T-helper 1 cell (primary cell): ENCODE data around the gene FERMT3.

Experiments
- DNase-seq, 5 donors: peaks; one replicate each; pipeline ENCODE4 v3.0.0-alpha.2; 2012 to 2020

The FERMT3 gene

DNA sequence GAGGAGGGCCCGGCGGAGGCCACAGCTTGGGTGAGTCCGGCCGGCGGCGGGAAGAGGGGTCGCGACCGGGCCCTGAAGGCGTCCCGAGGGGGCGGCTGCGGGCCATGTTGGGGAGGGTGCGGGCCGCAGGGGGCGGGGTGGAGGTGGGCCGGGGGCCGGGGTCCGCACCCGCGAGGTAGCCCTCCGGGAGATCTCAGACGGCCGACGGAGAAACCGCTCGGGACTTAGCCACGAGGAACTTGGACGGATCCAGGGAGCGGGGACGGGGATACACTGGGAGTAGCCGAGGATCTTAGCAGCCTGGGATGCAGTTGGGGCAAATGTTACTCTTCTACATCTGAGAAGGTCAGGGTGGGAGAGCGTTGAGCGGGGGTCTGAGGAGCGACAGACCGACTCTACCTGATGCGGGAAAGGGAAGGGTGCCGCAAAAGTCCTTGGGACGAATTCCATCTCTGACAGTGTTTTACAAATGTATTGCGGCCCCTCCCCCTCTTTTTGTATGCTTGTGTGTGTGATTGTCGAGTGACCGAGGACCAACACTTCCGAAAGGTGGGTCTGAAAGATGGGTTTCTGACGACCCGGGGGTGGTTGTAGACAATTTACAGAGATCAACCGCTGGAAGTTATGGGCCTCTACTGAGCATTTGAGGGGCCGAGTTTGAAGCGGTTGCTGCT, 19.9 kb upstream of the FERMT3 start:
- DNase-seq, result peak in 1 of 5 donors; percentile 74

DNA sequence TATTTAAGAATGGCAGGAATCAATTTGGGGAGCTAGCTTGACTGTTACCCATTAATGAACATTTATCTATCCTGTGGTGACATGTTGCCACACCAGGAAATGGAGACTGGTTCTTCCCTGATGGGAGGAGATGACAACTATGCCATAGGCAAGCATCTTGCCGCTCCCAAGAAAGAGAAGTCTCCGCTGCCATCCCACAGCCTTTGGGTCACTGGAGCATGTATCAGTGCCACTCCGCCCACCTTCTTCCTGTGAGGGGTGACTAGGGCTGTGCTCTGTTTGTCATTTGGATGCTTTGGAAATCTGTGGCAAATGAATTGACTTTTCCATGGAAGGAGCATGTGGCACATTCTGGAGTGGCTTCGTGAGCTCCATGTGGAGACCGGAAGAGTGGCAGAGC, 14.1 kb upstream of the FERMT3 start:
- DNase-seq, result no peak

DNA sequence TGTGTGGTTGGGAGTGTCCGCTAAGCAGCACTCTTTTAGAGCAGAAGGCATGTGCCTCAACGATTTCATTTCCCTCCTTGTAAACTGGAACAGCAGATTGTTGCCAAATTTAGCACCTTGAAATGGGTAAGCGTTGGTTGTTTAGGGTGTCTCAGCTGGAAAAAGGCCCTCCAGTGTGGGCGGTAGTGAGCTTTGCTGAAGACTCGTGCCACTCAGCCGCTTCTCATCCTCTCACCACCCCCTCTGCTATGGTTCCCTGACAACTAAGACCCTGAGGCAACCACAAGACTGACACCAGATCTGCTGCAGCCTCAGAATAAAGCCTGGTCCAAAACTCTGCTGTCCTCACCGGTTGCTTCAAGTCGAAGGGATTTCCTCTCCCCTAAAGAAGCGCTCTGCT, 9.9 kb upstream of the FERMT3 start:
- DNase-seq, result no peak

DNA sequence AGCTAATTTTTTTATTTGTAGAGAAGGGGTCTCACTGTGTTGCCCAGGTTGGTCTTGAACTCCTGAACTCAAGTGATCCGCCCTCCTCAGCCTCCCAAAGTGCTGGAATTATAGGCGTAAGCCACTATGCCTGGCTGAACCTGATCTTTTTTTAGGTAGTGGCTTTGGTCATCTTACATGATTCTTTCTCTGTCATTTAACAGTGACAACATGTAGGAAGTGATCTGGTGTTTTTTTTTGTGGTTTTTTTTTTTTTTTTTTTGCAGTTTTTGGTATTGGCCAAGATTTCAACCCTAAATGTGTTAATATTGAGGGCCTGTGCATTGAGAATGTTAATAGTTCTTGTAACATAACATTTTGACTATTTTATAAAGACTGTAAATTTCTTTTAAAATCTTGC, 8.0 kb upstream of the FERMT3 start:
- DNase-seq, result no peak

DNA sequence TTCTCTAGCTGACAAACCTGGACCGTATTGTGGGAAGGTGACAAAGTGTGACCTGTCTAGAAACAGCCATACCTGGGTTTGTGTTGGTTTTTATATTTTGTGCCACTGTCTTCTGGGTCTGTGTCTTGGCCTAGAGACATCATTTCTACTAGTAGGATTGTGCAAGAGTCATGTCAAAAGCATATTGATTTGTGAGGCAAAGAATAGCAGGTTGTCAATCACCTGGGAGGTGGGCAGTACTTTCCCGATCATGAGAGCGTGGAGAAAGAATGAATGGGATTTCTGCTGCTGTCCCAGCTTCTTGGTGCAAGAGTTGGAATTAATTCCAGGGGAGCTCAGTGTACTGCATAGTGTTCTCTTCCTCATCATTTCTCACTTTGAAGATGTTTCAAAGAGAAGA, 5.0 kb upstream of the FERMT3 start:
- DNase-seq, result no peak

DNA sequence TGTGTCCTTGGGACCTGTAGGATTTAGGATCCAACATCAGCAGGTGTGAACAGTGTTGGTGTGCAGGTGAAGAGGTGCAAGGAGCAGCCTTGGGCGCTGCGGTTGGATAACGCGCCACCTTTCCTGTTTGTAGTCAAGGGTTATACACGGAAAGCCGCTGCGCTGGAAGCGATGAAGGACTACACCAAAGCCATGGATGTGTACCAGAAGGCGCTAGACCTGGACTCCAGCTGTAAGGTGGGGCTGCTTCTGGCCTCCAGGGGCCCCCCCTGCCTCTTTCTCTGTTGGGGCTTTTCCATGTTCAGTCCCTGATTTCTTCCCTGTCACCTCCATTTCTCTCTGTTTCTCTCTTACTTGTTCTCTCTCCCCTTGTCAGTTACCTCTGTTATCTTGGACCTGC, 3.5 kb upstream of the FERMT3 start:
- DNase-seq, result no peak

DNA sequence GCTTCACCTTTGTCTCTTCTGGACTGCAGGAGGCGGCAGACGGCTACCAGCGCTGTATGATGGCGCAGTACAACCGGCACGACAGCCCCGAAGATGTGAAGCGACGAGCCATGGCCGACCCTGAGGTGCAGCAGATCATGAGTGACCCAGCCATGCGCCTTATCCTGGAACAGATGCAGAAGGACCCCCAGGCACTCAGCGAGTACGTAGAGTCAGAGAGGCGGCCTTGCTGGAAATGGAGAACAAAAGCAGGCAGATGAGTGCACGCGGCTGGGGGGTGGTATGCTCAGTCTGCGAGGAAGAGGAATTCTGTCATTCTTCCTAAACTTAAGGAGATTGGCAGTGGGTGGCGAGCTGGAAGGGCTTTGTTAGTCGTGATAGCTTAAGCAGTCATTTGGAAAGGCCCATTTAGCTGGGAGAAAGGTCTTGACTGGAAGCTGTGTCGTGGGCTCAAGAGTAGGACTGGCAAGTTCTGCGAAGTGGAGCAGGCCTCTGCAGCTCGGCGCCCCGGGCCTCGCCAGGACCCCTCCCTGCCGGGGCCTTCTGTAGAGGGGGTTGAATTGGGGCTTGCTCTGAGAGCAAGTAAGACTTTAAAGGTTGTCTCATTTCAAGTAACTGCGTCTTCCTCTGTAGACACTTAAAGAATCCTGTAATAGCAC, 3.0 kb upstream of the FERMT3 start:
- DNase-seq, result no peak

DNA sequence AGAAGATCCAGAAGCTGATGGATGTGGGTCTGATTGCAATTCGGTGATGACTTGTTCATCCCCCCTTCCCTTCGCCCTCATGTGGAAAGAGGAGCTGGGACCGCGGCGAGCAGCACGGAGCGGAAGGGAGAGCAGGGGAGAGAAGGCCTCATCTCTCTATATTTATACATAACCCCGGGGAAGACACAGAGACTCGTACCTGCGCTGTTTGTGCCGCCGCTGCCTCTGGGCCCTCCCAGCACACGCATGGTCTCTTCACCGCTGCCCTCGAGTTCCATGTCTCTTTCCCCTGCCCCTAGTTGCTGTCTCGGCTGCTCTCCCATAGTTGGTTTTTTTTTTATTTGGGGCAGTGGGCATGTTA, 2.5 kb upstream of the FERMT3 start:
- DNase-seq, result no peak

DNA sequence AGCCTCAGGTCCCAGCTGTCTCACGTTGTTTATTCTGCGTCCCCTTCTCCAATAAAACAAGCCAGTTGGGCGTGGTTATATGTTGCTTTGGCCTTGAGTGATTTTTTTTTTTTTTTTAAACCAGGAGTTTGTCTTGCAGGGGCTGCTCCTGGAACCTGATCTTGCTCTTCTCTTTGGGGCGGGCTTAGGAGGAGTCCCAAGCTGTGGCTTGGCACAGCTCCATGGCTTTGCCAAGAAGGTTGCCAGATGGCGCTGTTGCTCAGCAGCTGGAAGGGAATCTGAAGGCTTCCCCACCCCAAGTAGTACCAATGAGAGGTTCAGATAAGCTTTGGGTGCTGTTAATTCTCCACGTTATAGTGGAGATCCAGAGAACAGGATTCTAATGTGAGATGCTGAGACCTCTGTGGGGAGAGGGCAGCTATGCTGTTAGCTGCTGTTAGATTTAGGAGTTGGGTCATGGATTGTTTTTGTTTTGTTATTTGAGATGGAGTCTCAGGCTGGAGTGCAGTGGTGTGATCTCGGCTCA, 2.0 kb upstream of the FERMT3 start:
- DNase-seq, result peak; percentile 64 to 83 (median 81)

DNA sequence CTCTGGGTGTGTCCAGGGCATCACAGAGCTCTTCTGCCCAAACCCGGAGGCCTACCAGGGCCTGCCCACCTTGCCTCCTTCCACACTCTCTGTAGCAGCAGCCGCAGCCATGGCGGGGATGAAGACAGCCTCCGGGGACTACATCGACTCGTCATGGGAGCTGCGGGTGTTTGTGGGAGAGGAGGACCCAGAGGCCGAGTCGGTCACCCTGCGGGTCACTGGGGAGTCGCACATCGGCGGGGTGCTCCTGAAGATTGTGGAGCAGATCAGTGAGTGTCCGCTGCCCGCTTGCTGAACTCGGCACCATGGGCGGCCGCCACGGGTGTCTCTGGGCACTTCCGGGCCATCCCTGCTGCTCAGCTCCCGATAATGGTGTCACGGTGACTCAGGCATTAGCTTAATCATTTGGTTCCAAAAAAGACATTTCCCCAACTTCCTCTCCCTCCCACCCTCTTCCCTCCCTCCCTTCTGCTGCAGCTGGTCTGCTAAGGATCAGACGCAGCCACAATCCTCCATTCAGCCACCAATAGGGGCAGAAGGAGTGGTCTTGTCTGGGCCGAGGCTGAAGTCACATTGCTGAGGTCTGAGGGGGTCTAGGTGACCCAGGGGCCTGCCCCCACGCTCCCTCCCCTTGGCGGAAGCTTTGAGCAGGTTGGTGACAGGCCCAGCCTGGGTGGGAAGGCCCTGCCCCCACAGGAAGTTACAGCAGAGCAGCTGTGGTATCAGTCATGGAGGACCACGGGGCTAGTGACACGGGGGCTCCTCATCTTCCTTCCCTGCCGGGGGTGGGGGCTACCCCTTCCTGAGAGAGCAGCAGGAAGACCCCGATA, 950 bp downstream of the FERMT3 start:
- peak; percentile 39 to 89 (median 51) for DNase-seq

DNA sequence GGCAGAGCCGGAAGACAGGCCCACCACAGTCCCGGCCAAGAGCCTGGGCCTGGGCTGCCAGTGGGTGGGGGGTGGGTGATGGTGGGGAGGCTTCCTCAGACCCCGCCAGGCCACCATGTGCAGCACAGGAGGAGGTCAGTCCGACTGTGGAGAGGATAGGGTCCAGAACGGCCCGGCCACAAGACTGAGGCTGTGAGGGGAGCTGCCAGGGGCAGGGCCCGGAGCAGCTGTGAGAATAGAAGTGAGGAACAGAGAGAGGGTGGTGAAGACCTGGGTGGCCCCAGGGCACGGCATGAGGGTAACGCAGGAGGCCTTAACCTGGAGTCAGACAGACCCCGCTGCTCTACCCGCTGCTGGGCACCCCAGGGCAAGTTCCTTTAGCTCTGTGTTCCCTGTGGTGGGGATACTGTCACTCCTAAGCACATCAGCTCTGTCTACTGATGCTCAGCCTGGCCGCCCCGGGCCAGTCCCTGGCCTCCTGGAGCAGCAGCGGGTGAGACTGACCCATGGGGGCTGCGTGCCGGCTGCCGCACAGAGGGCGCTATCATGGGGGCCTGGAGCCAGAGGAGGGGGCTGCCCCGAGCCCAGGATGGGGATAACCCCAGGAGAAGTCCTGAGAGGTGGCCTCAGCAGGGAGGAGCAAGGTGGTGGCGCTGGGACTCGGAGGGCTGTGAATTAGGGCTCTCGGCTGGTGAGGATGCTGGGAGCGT, 1.7 kb downstream of the FERMT3 start:
- DNase-seq, result no peak

DNA sequence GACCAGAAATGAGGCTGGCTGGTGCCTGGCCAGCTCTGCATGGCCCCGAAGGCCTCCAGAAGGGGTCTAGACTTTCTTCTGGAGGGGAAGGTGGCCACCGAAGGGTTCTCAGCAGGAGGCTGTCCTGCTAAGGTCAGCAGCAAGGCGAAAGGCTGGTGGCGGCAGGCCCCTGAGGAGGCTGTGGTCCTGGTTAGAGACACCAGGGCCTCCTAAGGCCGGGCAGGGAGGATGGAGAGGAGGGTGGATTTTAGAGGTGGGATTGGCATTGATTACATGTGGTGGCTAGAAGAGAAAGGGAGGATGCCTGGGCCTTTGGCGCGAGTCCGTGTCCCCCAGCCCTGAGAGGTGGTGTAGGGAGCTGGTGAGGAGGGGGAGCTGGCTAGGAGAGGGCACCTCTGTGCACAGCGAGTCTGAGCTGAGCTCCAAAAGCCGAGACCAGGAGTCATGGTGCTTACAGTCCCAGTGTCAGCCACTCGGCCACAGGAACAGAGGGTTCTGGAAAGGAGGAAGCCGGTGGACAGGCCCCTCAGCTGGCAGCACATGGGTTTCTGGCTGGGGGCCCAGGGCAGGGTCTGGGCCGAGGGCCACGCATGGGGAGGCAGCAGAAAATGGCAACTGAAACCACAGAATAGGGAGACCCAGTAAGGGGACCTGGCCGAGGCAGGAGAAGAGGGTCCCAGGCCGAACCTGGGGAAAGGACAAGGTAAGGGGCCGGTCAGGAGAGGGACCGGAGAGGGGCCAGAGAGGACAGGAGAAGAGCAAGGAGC, 2.5 kb downstream of the FERMT3 start:
- no peak for DNase-seq

DNA sequence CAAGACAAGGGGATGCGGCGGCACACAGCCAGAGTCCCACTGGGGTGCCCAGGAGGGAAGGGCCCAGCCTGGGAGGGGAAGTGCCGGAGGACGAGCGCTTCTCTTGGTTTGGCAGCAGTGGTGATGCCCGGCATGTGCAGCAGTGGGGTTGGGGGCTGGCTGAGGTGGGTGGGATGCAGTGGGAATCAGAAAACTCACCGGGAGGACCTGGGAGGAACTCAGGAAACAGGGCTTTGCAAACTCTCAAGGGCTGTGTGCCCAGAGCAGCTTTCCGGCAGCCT, 3.0 kb downstream of the FERMT3 start:
- DNase-seq, result no peak

DNA sequence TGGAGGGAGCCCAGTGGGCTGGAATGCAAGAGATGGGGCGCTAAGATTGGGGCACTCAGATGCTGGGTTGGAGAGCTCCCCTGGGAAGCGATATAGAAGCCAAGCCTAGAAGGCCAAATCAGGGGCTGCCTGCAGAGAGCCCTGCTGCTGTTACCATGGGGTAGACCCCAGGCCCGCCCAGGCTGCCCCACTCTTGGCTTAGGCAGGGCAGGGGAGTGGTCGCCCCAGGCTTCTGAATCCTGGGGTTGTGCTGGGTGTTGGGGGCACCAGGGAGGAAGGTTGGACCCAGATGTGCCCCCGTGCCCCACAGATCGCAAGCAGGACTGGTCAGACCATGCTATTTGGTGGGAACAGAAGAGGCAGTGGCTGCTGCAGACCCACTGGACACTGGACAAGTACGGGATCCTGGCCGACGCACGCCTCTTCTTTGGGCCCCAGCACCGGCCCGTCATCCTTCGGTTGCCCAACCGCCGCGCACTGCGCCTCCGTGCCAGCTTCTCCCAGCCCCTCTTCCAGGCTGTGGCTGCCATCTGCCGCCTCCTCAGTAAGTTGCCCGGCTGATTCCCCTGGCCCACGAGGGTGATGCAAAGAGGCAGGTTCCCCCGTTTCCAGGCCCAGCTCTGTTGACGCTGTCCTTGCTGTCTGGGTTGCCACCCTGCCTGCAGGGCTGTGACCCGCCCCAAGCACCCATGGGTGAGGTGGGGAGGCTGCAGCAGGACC, 3.9 kb downstream of the FERMT3 start:
- no peak for DNase-seq

DNA sequence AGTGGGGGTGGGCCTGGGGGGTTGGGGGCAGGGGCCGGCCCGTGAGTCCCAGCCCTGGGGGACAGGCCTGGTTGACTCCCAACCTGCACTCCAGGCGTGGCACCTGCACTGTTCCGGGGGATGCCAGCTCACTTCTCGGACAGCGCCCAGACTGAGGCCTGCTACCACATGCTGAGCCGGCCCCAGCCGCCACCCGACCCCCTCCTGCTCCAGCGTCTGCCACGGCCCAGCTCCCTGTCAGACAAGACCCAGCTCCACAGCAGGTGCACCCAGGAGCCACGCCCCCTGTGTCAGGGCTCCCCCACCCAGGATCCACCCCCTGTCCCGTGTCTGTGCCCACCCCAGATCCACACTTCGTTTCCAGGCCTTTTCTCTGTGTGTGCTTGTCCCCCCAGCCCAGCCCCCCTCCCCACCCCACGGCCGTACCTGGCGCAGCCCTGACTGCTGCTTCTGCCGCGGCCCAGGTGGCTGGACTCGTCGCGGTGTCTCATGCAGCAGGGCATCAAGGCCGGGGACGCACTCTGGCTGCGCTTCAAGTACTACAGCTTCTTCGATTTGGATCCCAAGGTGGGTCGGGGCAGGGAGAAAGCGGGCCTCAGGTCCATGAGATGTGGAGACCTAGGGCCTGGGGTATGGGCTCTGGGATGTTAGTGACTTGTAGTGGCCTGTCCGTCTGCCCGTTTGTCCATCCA, 4.8 kb downstream of the FERMT3 start:
- no peak for DNase-seq

DNA sequence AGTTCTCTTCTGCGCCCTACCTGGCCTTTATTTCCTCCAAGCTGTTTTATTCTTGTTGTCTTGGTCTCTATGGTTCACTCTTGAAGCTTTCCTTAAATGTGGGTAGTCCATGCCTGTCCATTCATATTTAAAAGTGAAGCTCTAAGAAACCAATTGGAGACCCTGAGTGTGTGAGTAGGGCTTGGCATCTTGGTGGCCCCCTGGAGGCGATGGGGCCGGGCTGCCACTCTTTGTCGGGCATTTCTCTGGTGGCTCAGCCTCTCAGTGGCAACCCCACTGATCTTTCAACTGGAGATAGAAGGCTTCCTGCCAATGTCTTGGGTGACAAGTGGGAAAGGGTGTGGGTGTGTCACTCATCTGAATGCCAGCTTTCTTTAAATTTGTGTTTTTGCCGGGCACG, 10.4 kb downstream of the FERMT3 start:
- no peak for DNase-seq

DNA sequence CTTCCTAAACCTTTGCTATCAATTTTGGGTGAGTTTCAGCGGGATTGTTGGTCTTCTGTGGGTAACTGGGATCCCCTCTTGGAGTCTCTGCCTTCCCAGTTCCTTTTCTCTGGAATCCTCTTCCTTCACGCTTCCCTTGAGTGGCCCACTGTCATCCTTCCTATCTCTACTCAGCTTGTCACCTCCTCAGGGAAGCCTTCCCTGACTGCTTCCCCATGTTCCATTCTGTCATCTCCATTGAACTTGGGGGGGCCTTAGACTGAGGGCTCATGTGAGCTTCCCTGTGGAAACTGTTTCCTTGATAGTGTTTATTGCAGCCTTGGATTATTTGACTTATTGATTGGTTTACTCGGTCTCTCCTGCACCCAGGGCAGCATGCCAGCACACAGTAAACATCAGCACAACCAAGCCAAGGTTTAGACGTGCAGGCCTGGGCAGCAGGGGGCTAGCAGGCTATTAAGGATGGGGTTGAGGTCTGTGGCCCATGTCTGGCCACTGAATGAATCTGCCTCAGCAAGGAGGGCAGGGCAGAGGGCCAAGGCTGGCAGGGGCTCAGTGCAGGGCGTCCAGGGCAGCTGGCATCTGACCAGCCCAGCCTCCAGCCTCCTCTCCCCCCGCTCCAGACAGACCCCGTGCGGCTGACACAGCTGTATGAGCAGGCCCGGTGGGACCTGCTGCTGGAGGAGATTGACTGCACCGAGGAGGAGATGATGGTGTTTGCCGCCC, 12.3 kb downstream of the FERMT3 start:
- DNase-seq, result no peak

DNA sequence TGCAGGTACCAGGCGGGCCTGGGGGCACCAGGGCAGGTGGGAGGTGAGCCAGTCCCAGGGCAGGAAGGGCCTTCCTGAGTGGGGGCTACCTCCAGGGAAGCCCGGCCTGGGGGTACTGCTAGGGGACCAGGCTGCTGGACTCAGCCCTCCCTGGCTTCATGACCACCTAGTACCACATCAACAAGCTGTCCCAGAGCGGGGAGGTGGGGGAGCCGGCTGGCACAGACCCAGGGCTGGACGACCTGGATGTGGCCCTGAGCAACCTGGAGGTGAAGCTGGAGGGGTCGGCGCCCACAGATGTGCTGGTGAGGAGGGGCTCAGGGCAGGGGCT, 12.8 kb downstream of the FERMT3 start:
- DNase-seq, result no peak

DNA sequence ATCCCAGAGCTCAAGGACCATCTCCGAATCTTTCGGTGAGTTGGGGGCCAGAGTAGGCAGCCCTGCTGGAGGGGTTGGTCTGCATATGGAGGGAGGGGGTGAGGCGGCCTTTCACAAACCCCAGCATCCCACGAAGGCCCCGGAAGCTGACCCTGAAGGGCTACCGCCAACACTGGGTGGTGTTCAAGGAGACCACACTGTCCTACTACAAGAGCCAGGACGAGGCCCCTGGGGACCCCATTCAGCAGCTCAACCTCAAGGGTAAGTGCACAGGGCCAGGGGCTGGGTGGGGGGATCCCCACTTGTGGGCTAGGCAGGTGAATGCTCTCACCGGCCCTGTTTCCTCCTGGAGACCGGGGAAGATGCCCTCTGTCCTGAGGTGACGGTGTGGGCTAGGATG, 13.2 kb downstream of the FERMT3 start:
- no peak for DNase-seq

DNA sequence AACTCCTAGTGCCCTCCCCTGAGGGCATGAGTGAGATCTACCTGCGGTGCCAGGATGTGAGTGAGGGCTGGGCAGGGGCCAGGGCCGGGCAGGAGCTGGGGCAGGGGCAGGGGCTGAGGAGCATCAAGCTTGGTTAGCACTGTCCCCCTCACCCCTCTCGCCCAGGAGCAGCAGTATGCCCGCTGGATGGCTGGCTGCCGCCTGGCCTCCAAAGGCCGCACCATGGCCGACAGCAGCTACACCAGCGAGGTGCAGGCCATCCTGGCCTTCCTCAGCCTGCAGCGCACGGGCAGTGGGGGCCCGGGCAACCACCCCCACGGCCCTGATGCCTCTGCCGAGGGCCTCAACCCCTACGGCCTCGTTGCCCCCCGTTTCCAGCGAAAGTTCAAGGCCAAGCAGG, 13.8 kb downstream of the FERMT3 start:
- no peak for DNase-seq

DNA sequence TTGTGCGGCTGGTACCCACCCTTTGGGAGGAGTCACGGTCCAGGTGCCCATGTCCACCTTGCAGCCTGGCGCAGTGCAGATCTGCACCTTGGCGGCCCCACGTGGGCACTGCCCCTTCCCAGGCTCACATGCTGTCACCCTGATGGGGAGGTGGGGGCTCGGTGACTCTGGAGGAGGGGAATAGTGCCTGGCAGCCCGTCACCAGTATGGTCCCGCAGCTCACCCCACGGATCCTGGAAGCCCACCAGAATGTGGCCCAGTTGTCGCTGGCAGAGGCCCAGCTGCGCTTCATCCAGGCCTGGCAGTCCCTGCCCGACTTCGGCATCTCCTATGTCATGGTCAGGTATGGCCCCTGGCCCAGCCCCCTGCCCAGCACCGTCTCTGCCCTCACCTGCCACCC, 14.3 kb downstream of the FERMT3 start:
- no peak for DNase-seq
